ENCODE data around the gene C15orf40.
"Not testable (repeated sequence)": the region's sequence is repeated elsewhere in the genome, so short reads cannot be mapped to it uniquely, and the experiment has no call there.

C15orf40 gene

GRCh38 chr15:82952158-82953081 is 59.0 kb downstream of the C15orf40 start, which contains the start of gene HOMER2:
Gene HOMER2 (minus strand): TSS chr15:82952720. CDS start chr15:82952535, 185 bp downstream.
- DNase-seq (ENCODE audit: low read depth in 3 of 3): no peak

GRCh38 chr15:82951472-82952157 is 59.8 kb downstream of the C15orf40 start:
- no peak for DNase-seq (ENCODE audit: low read depth in 3 of 3)

- DNase-seq (ENCODE audit: low read depth in 3 of 3): no peak
These were observed 60.6 kb downstream of the C15orf40 start for GRCh38 chr15:82950746-82951370.

- DNase-seq (ENCODE audit: low read depth in 3 of 3): no peak
These were observed 61.1 kb downstream of the C15orf40 start for GRCh38 chr15:82950295-82950694.

- no peak for DNase-seq (ENCODE audit: low read depth in 3 of 3)
These were observed 65.2 kb downstream of the C15orf40 start for GRCh38 chr15:82946155-82946701.

GRCh38 chr15:82945326-82945725 is 66.1 kb downstream of the C15orf40 start:
- no peak for DNase-seq (ENCODE audit: low read depth in 3 of 3)

- no peak for DNase-seq (ENCODE audit: low read depth in 3 of 3)
These were observed 66.6 kb downstream of the C15orf40 start for GRCh38 chr15:82944821-82945220.

GRCh38 chr15:82944056-82944455 is 67.4 kb downstream of the C15orf40 start:
- no peak for DNase-seq (ENCODE audit: low read depth in 3 of 3)

- DNase-seq (ENCODE audit: low read depth in 3 of 3): no peak
These were observed 68.3 kb downstream of the C15orf40 start for GRCh38 chr15:82943176-82943575.

GRCh38 chr15:82942691-82943090 is 68.7 kb downstream of the C15orf40 start:
- no peak for DNase-seq (ENCODE audit: low read depth in 3 of 3)

GRCh38 chr15:82939678-82940077 is 71.8 kb downstream of the C15orf40 start:
- not testable (repeated sequence) for DNase-seq (ENCODE audit: low read depth in 3 of 3)

Measured in stimulated activated CD4-positive, alpha-beta T cell treated with anti-CD3 and anti-CD28 coated beads, TNF-alpha, amount 100 ng/mL, for 48 hours (primary cell).